GM12874 (cell line): ENCODE measurements around the gene PSMC3IP.
A peak's percentile ranks its signal among the peaks of the same experiment; 100 is the strongest.

Source experiments
- CTCF ChIP-seq: IDR thresholded peaks from 2 replicates; pipeline ENCODE4 v1.5.1; 2011; ENCODE audit warnings: low read depth, mild to moderate bottlenecking, control low read depth, low read length, moderate library complexity; ENCODE audit not compliant: insufficient read depth

PSMC3IP gene

GRCh38 chr17:42561897-42562387, 15.6 kb downstream of the PSMC3IP start, which contains the start of gene COASY:
Gene COASY (plus strand): TSS chr17:42562148. CDS start chr17:42562623, 475 bp downstream.
- TF ChIP-seq CTCF: no peak

- TF ChIP-seq CTCF: no peak
Measured at GRCh38 chr17:42560246-42560645, 17.3 kb downstream of the PSMC3IP start.

- TF ChIP-seq CTCF: no peak
Measured at GRCh38 chr17:42559075-42559474, 18.5 kb downstream of the PSMC3IP start.

GRCh38 chr17:42555961-42556617, 21.4 kb downstream of the PSMC3IP start:
- peak; percentile 11; the same call in 1 of the 2 replicates for TF ChIP-seq CTCF

GRCh38 chr17:42555122-42555622, 22.4 kb downstream of the PSMC3IP start:
- TF ChIP-seq CTCF: no peak

GRCh38 chr17:42554250-42555121, 23.0 kb downstream of the PSMC3IP start:
- TF ChIP-seq CTCF: no peak

GRCh38 chr17:42553866-42554249, 23.7 kb downstream of the PSMC3IP start:
- no peak for TF ChIP-seq CTCF
